NCI-H2196 treated with DMSO at 0.1 percent for 48 hours (cell line): ENCODE results near the gene FAM228B.
"Not testable (repeated sequence)": the region's sequence is repeated elsewhere in the genome, so short reads cannot be mapped to it uniquely, and the experiment has no call there.

Experiments
- DNase-seq: peaks from one replicate; lab custom pipeline; 2025; ENCODE audit not compliant: unreplicated experiment; lab: John Stamatoyannopoulos, UW

Gene FAM228B

DNA sequence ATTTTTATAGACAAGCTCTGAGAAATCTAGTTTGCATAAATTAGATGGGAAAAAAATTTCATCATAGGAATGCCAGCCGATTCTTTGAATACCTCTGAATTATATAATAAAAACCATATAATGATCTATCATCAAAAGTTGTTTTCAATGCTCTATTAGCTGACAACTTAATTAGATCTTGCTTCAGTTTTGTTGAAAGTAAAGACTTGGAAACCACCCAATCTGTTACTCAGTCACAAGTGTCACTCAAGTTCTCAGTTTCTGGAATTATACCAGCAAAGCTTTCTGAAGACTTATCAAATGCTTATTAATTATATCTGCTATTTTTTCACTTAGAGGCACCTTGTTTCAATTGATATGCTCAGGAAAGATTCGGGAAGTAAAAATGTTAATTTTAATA, 21.3 kb upstream of the FAM228B start:
- DNase-seq: no peak

DNA sequence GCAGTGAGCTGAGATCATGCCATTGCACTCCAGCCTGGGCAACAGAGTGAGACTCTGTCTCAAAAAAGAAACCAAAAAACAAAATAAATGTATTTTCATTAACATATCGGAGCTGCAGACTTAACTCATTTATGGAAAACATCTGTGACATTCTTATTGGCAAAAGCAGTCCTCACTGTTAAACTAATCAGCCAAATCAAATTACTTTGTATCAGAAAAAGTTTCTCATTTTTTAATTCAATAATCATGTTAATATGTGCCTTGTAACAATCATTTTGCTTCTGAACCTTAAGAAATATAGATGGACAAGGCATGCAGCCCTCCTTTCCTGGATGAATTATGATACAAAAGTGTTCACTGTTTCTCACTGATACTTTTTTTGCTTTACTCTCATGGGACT, 20.6 kb upstream of the FAM228B start:
- no peak for DNase-seq

- no peak for DNase-seq
Observed at GRCh38 chr2:24104110-24104650, 19.1 kb upstream of the FAM228B start.

DNA sequence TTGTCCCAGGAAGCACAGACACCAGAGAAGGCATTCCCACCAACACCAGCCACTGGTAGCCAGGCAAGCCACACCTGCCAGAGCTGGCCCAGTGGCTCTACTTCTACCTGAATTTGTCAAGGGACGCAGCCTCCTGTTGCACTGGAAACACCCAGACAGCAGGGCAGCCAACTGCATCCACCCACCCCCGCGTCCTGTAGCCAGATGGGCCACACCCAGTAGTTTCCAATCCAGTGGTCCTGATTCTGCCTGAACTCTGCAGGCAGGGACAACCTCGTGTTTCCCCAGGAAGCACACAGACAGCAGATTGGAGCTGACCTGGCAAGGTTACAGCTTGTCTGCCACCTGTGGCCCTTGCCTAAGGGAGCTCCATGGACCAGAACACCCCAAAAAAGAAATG, 18.4 kb upstream of the FAM228B start:
- DNase-seq: no peak

GRCh38 chr2:24105816-24106215, 17.5 kb upstream of the FAM228B start:
- no peak for DNase-seq

GRCh38 chr2:24106786-24107185, 16.5 kb upstream of the FAM228B start:
- DNase-seq: no peak

DNA sequence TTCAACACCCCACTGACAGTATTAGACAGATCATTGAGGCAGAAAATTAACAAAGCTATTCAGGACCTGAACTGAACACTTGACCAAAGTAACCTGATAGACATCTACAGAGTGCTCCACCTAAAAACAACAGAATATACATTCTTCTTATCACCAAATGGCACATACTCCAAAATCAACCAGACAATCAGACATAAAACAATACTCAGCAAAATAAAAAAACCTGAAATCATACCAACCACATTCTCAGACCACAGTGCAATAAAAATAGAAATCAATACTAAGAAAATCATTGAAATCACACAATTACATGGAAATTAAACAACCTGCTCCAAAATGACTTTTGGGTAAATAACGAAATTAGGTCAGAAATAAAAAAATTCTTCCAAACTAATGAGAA, 15.9 kb upstream of the FAM228B start:
- DNase-seq: no peak

GRCh38 chr2:24109431-24109830, 13.8 kb upstream of the FAM228B start:
- not testable (repeated sequence) for DNase-seq

GRCh38 chr2:24110660-24111303, 12.5 kb upstream of the FAM228B start:
- DNase-seq: no peak

DNA sequence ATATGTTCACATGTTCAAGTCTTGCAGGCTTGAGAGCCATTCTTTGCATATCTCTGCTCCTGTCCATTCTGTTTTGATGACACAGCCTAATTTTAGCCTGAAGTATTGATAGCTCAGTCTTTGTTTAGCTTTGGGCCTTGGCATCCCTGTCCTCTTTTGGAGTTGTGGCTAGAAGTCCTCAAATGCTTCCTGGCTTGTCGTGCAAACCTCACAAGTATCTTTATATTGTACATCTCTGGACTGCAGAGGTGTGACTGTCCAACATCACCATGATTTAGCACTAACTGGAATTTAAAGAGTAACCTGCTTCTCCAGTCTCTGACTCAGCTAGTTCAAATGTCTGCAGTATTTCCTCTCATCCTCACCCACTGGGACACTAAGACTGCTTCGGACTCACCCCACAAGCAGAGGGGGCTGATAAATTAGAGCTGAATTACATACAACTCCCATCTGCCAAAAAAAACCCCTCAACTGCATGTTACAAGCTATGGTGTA, 11.8 kb upstream of the FAM228B start:
- no peak for DNase-seq

DNA sequence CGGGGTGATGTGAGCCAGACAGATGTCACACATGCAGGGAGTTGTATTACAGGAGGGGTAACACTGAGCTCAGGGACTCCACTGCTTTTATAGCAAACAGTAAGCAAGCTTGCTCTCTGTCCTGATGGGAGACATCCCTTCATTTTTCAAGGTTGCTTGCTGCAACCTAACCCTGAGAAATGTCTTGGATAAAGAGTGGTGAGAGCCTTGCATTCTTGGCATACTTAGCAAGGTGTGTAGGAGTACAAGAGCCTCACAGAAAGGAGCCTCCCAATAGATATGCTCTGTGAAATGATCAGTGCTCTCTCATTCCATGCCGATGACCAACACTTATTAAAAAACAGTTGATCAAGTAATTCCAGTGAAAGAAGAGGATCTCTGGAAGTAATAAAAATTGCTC, 8.2 kb upstream of the FAM228B start:
- DNase-seq: no peak

GRCh38 chr2:24117902-24118301, 5.4 kb upstream of the FAM228B start:
- no peak for DNase-seq

DNA sequence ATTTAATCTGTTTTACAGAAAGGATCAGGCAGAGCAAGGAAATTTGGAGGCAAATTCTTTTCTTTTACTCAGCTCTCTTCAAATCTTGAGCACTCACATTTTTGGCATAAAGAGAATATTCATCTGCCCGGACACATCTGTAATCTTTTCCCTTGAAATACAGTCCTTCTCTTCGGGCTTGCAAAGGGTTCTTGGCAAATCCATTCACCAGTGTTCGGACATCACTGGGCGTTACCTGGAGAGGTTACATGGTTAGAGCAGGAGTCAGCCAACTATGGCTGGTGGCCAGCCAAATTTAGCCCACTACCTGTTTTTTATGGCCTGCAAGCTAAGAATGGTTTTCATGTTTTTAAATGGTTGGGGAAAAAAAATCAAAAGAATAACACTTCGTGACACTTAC, 2.2 kb upstream of the FAM228B start:
- no peak for DNase-seq

DNA sequence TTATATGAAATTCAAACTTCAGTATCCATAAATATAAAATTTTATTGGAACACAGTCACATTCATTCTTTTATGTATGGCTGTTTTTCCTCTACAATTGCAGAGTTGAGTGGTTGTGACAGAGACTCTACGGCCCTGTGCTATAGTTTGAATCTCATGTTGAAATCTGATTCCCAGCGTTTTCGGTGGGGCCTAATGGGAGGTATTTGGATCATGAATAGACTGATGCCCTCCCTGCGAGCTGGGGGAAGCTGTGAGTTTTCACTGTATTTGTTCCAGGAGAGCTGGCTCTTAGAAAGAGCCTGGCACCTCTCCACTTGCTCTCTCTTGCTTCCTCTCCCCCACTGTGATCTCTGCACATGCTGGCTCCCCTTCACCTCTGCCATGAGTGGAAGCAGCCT, 1.8 kb upstream of the FAM228B start:
- DNase-seq: no peak

- no peak for DNase-seq
Observed at GRCh38 chr2:24122366-24123194, 689 bp upstream of the FAM228B start.

DNA sequence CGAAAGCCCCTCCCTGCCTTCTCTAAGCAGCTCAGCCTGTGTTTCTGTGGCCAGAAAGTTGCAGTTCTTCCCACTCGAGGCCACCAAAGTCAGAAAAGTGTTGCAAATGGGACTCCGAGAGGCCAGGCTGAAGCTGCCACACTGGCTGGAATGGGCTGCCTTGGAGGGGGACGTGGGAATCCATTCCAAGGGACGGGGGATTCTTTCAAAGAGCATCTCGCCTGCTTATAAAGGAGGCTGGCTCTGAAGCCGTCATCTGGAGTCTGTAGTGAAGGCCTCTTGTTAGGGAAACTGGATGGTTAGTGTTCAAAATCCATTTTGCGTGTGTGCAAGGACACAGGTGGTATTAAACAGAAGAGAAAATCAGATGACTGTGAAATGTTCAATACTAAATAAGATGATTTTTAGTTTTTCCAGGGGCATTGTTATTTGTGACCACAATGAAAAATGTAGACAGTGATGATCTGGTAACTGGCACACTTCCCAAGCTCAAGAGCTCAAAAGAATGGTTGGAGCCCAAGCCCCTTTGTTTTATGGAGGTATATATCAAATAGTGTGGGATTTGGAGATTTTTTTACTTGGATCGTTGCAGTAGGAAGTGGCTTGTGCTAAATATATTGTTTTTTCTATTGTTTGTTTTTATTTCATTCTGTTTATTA, 782 bp downstream of the FAM228B start:
- no peak for DNase-seq

GRCh38 chr2:24125956-24126355, 2.7 kb downstream of the FAM228B start:
- no peak for DNase-seq

DNA sequence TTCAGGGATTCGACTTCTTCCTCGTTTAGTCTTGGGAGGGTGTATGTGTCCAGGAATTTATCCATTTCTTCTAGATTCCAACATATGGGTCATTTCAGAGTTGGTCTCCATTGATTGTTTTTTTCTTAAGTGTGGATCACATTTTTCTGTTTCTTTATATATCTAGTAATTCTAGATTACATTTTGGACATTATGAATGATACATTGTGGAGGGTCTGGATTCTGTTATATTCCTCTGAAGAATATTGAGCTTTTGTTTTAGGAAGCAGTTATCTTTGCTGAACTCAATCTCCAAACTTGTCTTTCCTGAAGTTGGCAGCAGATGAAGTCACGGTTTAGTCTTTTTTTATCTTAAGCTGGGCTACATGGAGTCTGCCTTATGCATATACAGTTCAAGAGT, 9.3 kb downstream of the FAM228B start:
- DNase-seq: no peak

DNA sequence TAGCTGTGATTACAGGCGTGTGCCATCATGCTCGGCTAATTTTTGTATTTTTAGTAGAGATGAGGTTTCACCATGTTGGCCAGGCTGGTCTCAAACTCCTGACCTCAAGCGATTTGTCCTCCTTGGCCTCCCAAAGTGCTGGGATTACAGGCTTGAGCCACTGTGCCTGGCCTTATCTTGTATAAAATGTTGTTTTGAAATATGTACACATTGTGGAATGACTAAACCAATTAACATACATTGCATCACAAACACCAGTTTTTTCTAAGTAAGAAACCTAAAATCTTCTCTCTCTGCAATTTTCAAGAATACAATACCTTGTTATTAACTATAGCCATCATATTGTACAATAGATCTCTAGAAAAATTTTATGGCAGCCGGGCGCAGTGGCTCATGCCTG, 17.0 kb downstream of the FAM228B start:
- not testable (repeated sequence) for DNase-seq

DNA sequence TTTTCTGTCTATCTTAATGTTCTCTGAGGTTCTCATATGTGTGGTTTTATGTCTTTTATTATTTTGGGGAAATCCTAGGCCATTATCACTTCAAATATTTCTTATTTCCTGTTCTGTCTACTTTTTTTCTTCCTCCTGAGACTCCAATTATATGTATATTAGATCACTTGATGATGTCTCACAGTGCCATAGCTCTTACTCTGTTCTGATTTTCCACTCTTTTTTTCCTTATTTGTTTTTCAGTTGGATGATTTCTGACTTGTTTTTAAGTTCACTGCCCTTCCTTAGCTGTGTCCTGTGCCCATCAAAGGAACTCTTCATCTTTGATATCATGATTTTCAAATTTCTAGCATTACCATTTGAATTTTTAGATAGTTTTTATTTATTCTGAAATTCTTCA, 24.1 kb downstream of the FAM228B start:
- no peak for DNase-seq

GRCh38 chr2:24152413-24153197, 29.3 kb downstream of the FAM228B start:
- no peak for DNase-seq
